ENCODE results near the gene PHGDH.

DNA sequence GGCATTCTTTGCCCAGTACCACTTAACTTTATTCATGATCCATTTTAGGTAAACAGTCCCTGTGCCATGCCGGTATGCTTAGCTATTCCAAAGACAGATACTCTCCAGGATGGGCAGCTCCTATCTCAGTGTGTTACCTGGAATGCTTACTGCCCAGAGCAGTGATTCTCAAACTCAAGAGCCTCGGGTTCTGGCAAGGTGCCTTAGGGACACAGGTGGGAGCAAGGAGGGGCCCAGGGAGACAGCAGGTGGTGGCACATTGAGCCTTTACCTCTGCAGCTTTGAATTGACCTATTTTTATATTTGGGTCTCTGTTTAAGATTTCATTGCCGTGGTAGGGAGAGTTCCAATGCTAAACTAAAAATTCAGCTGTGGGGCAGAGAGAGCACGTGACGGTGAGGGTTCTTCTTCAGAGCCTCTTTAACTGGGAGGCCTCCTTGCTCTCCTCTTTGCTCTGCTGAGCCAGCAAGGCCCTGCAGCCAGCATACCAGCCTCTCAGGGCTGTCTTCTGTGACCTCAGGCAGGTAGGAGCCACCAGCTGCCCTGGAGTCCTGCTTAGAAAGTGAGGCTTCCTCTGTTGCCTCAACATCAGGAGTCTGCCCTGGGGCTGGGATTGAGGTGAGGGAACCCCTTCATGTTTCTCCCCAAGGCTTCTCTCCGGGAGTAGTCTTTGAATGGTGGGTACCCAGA, 20.2 kb downstream of the PHGDH start:
- TF ChIP-seq, protein P1, sequence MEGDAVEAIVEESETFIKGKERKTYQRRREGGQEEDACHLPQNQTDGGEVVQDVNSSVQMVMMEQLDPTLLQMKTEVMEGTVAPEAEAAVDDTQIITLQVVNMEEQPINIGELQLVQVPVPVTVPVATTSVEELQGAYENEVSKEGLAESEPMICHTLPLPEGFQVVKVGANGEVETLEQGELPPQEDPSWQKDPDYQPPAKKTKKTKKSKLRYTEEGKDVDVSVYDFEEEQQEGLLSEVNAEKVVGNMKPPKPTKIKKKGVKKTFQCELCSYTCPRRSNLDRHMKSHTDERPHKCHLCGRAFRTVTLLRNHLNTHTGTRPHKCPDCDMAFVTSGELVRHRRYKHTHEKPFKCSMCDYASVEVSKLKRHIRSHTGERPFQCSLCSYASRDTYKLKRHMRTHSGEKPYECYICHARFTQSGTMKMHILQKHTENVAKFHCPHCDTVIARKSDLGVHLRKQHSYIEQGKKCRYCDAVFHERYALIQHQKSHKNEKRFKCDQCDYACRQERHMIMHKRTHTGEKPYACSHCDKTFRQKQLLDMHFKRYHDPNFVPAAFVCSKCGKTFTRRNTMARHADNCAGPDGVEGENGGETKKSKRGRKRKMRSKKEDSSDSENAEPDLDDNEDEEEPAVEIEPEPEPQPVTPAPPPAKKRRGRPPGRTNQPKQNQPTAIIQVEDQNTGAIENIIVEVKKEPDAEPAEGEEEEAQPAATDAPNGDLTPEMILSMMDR (IDR thresholded peaks at IDR 0.05), result no peak
- TF ChIP-seq EZH2 (IDR thresholded peaks at IDR 0.05; ENCODE audit: borderline replicate concordance, insufficient read depth, low read depth, low read length, poor library complexity, severe bottlenecking), result no peak
